HG03354 (cell line): Measurements from ENCODE around the gene INPP5B.

Experiments
- ATAC-seq: cut with Tn5 transposase; IDR thresholded peaks from one replicate; pipeline ENCODE4 v1.9.1; 2021; ENCODE audit warnings: mild to moderate bottlenecking; ENCODE audit not compliant: unreplicated experiment, poor library complexity, severe bottlenecking

The INPP5B gene

GRCh38 chr1:37850352-37850955 lies 96.4 kb downstream of the INPP5B start:
- ATAC-seq: no peak

GRCh38 chr1:37849480-37849879 lies 97.4 kb downstream of the INPP5B start:
- no peak for ATAC-seq

GRCh38 chr1:37846647-37847339 lies 100.1 kb downstream of the INPP5B start:
- ATAC-seq: no peak

GRCh38 chr1:37845786-37846185 lies 101.1 kb downstream of the INPP5B start:
- ATAC-seq: no peak

GRCh38 chr1:37845049-37845646 lies 101.7 kb downstream of the INPP5B start:
- no peak for ATAC-seq

- ATAC-seq: no peak
Measured at GRCh38 chr1:37844536-37844935, 102.3 kb downstream of the INPP5B start.

- no peak for ATAC-seq
Measured at GRCh38 chr1:37841652-37842051, 105.2 kb downstream of the INPP5B start.

GRCh38 chr1:37840711-37841110 lies 106.1 kb downstream of the INPP5B start:
- ATAC-seq: no peak

- no peak for ATAC-seq
Measured at GRCh38 chr1:37839676-37840075, 107.2 kb downstream of the INPP5B start.

- no peak for ATAC-seq
Measured at GRCh38 chr1:37836788-37837187, 110.1 kb downstream of the INPP5B start.

- no peak for ATAC-seq
Measured at GRCh38 chr1:37831809-37832208, 115.0 kb downstream of the INPP5B start.

- no peak for ATAC-seq
Measured at GRCh38 chr1:37831109-37831508, 115.7 kb downstream of the INPP5B start.

- no peak for ATAC-seq
Measured at GRCh38 chr1:37828410-37829074, 118.3 kb downstream of the INPP5B start.

GRCh38 chr1:37825506-37825905 lies 121.3 kb downstream of the INPP5B start:
- no peak for ATAC-seq

- no peak for ATAC-seq
Measured at GRCh38 chr1:37824001-37824400, 122.9 kb downstream of the INPP5B start.

- no peak for ATAC-seq
Measured at GRCh38 chr1:37822906-37823815, 123.7 kb downstream of the INPP5B start.

GRCh38 chr1:37821481-37821880 lies 125.4 kb downstream of the INPP5B start:
- ATAC-seq: no peak

GRCh38 chr1:37817481-37817880 lies 129.4 kb downstream of the INPP5B start:
- ATAC-seq: no peak

- no peak for ATAC-seq
Measured at GRCh38 chr1:37814252-37814651, 132.6 kb downstream of the INPP5B start.
